ENCODE results near the gene RPUSD3. TPM values are rescaled to one million over a fixed set of nuclear protein-coding genes. Genes with fewer than 3 reads are reported as not detected.

RPUSD3 gene
- total RNA-seq, 2 donors from 2014 or later, result 70.7 to 83.2 TPM

GRCh38 chr3:9800529-9800928, 43.3 kb downstream of the RPUSD3 start:
- DNase-seq (ENCODE audit: low spot score in 2 of 2) (no peak), ATAC-seq (no peak)
- Mint-ChIP-seq H3K9me3 (no peaks in the 10 kb centered on the region), H3K36me3 (peaks cover 27% of the 10 kb centered on the region in 2 donors), H3K27ac (no peak overlapping the region)

- DNase-seq (ENCODE audit: low spot score in 2 of 2) (no peak), ATAC-seq (no peak)
- Mint-ChIP-seq H3K36me3 (peaks cover 40% of the 10 kb centered on the region in 2 donors), H3K9me3 (no peaks in the 10 kb centered on the region), H3K27ac (peak overlapping the region in 1 of 2 donors; percentile 70)
These were observed 46.4 kb downstream of the RPUSD3 start for GRCh38 chr3:9797196-9797945.

GRCh38 chr3:9795207-9795606, 48.6 kb downstream of the RPUSD3 start:
- DNase-seq (ENCODE audit: low spot score in 2 of 2), result no peak
- ATAC-seq, result no peak
- Mint-ChIP-seq H3K27ac (peak overlapping the region; percentile 94 to 98), H3K36me3 (peaks cover 51 to 57% of the 10 kb centered on the region in 2 donors), H3K9me3 (no peaks in the 10 kb centered on the region)

- Mint-ChIP-seq H3K27ac (peak overlapping the region; percentile 98 to 99), H3K9me3 (no peaks in the 10 kb centered on the region), H3K36me3 (peaks cover 52 to 60% of the 10 kb centered on the region in 2 donors)
- ATAC-seq (no peak), DNase-seq (ENCODE audit: low spot score in 2 of 2) (no peak)
These were observed 49.4 kb downstream of the RPUSD3 start for GRCh38 chr3:9794400-9794799.

- Mint-ChIP-seq H3K9me3 (no peaks in the 10 kb centered on the region), H3K36me3 (peaks cover 54 to 68% of the 10 kb centered on the region in 2 donors), H3K27ac (peak overlapping the region; percentile 98 to 99)
- ATAC-seq (peak; percentile 13 to 33), DNase-seq (ENCODE audit: low spot score in 2 of 2) (peak in 1 of 2 donors; percentile 36)
These were observed 50.5 kb downstream of the RPUSD3 start for GRCh38 chr3:9793161-9793781.

GRCh38 chr3:9792405-9793160, 51.2 kb downstream of the RPUSD3 start, which contains the start of the genes ARPC4 and TADA3:
TSS of gene ARPC4 (plus strand) at chr3:9793082. CDS start at chr3:9793122, 40 bp downstream.
TSS of gene TADA3 (minus strand) at chr3:9792473. CDS start at chr3:9791466, 1,007 bp downstream.
- peaks cover 54 to 65% of the 10 kb centered on the region in 2 donors for H3K36me3 Mint-ChIP-seq
- H3K9me3 Mint-ChIP-seq, result no peaks in the 10 kb centered on the region
- peak; percentile 82 to 88 for ATAC-seq
- DNase-seq (ENCODE audit: low spot score in 2 of 2), result peak; percentile 86 to 95
- H3K27ac Mint-ChIP-seq, result peak within 1 kb of the TSS; percentile 98 to 99

- ATAC-seq (no peak), DNase-seq (ENCODE audit: low spot score in 2 of 2) (no peak)
- Mint-ChIP-seq H3K27ac (peak overlapping the region; percentile 98 to 99), H3K9me3 (no peaks in the 10 kb centered on the region), H3K36me3 (peaks cover 50 to 71% of the 10 kb centered on the region in 2 donors)
These were observed 51.9 kb downstream of the RPUSD3 start for GRCh38 chr3:9791790-9792404.

GRCh38 chr3:9791127-9791526, 52.7 kb downstream of the RPUSD3 start:
- ATAC-seq (no peak), DNase-seq (ENCODE audit: low spot score in 2 of 2) (no peak)
- H3K9me3 Mint-ChIP-seq, result no peaks in the 10 kb centered on the region
- H3K36me3 Mint-ChIP-seq, result peaks cover 54 to 78% of the 10 kb centered on the region in 2 donors
- H3K27ac Mint-ChIP-seq, result peak overlapping the region in 1 of 2 donors; percentile 98

Other genes with a start within 250 kb of the RPUSD3 start
- 10 to 100 TPM; 46.8 to 61.0 TPM for gene MTMR14, start 194.5 kb downstream of the RPUSD3 start, total RNA-seq
- gene CPNE9, start 140.2 kb downstream of the RPUSD3 start, total RNA-seq, result under 1 TPM in 1 of 2 donors, not detected in 1; 0.11 TPM
- 10 to 100 TPM; 24.3 to 37.0 TPM for gene BRPF1, start 112.3 kb downstream of the RPUSD3 start, total RNA-seq
- 10 to 100 TPM; 34.8 to 58.0 TPM for gene OGG1, start 94.1 kb downstream of the RPUSD3 start, total RNA-seq
- 10 to 100 TPM; 23.8 to 45.1 TPM for gene CAMK1, start 74.1 kb downstream of the RPUSD3 start, total RNA-seq
- gene TADA3, start 51.5 kb downstream of the RPUSD3 start, total RNA-seq, result 10 to 100 TPM; 47.5 to 92.3 TPM
- gene ARPC4, start 50.9 kb downstream of the RPUSD3 start, total RNA-seq, result 100 to 1,000 TPM; 125 to 265 TPM
- gene TTLL3, start 33.7 kb downstream of the RPUSD3 start, total RNA-seq, result 100 to 1,000 TPM in 1 of 2 donors, 10 to 100 TPM in 1; 78.1 to 121 TPM
- not detected for gene CIDEC, start 36.2 kb upstream of the RPUSD3 start, total RNA-seq
- gene JAGN1, start 46.6 kb upstream of the RPUSD3 start, total RNA-seq, result 10 to 100 TPM in 1 of 2 donors, 1 to 10 TPM in 1; 7.5 to 34.4 TPM
- 1 to 10 TPM in 1 of 2 donors, under 1 TPM in 1; 0.61 to 1.4 TPM for gene IL17RE, start 58.8 kb upstream of the RPUSD3 start, total RNA-seq
- gene IL17RC, start 73.1 kb upstream of the RPUSD3 start, total RNA-seq, result 1 to 10 TPM in 1 of 2 donors, under 1 TPM in 1; 0.18 to 1.5 TPM
- 10 to 100 TPM; 23.8 to 25.0 TPM for gene CRELD1, start 89.8 kb upstream of the RPUSD3 start, total RNA-seq
- gene PRRT3, start 108.4 kb upstream of the RPUSD3 start, total RNA-seq, result 1 to 10 TPM; 1.6 to 6.7 TPM
- gene EMC3, start 142.8 kb upstream of the RPUSD3 start, total RNA-seq, result 10 to 100 TPM; 33.6 to 42.1 TPM
- gene FANCD2, start 182.4 kb upstream of the RPUSD3 start, total RNA-seq, result 100 to 1,000 TPM in 1 of 2 donors, 10 to 100 TPM in 1; 69.7 to 101 TPM